NCI-H146 (cell line): ENCODE data around the gene CHST7.

Experiments used
- DNase-seq: peaks from one replicate; lab custom pipeline; 2025; lab: John Stamatoyannopoulos, UW

CHST7 gene

DNA sequence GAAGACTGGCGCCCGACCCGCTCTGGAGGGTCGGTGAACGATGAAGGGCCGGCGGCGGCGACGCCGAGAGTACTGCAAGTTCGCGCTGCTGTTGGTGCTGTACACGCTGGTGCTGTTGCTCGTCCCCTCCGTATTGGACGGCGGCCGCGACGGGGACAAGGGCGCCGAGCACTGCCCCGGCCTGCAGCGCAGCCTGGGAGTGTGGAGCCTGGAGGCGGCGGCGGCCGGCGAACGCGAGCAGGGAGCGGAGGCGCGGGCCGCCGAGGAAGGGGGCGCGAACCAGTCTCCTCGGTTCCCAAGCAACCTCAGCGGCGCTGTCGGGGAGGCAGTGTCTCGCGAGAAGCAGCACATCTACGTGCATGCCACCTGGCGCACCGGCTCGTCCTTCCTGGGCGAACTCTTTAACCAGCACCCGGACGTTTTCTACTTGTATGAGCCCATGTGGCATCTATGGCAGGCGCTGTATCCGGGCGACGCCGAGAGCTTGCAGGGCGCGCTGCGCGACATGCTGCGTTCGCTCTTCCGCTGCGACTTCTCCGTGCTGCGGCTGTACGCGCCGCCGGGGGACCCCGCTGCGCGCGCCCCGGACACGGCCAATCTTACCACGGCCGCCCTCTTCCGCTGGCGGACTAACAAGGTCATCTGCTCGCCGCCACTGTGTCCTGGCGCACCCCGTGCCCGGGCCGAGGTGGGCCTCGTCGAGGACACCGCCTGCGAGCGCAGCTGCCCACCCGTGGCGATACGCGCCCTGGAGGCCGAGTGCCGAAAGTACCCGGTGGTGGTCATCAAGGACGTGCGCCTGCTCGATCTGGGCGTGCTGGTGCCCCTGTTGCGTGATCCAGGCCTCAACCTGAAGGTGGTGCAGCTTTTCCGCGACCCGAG, 568 bp downstream of the CHST7 start:
- peak; percentile 74 for DNase-seq

- DNase-seq, result peak; percentile 78
These were observed 1.3 kb downstream of the CHST7 start for GRCh38 chrX:46574774-46575381.

DNA sequence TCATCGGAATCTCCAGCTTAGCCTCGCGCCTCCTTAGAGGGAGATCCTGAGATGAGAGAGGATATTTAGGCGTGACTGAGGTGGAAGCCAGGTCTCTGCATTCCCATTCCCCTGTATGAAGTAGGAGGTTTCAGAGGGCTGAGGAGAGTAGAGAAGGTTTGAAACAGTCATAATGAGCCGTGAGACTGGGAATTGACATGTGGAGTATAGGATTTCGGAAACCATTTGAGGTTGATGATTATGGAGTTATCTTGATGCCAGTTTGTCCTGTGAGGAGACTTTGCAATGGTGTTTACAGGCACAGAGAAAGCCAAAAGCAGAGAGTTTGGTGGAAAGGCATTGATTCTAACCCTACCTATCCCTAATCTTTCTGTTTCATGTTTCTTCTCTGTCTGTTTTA, 2.0 kb downstream of the CHST7 start:
- no peak for DNase-seq

- DNase-seq, result peak; percentile 4
These were observed 2.4 kb downstream of the CHST7 start for GRCh38 chrX:46575991-46576392.

DNA sequence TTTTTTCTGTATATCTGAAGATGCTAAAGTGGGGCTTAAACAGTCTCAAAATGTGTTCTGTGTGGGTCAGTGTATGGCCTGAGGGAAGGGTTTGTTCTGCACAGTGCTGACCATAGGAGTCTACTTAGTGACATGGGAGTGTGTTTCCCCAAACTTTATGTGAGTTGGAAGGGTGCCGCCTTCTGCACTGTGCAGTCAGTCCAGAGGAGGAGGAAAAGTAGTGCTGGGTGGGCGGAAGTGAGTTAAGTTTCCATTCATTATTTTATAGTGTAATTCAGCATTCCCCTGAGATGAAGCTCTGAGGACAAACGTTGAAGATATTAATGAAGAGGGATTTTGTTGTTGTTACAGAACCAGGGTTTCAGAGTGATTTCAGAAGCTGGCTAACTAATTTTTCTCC, 2.9 kb downstream of the CHST7 start:
- no peak for DNase-seq

- no peak for DNase-seq
These were observed 3.8 kb downstream of the CHST7 start for GRCh38 chrX:46577221-46578005.

DNA sequence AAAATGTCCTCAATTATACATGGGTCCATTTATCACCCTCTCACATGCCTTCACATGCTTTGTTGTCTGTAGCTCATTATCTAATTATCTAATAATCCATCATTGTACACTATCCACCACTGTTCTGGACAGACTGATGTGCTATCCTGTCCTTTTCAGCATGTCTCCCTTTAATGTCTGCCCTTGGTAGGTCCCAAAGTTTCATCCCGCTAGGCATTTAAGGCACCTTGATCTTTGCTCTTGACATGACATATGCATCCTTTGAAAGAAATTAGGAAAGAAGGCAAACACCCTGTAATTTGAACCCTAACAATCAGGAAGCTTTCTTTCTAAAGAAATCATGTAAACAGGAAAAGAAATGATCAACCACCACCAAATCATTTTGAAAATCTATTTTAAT, 5.7 kb downstream of the CHST7 start:
- DNase-seq, result no peak

GRCh38 chrX:46580613-46581012, 7.0 kb downstream of the CHST7 start:
- no peak for DNase-seq

- no peak for DNase-seq
These were observed 8.8 kb downstream of the CHST7 start for GRCh38 chrX:46582325-46582724.

GRCh38 chrX:46582966-46583365, 9.4 kb downstream of the CHST7 start:
- DNase-seq, result no peak

GRCh38 chrX:46584736-46585135, 11.2 kb downstream of the CHST7 start:
- DNase-seq, result no peak

GRCh38 chrX:46587158-46587557, 13.6 kb downstream of the CHST7 start:
- DNase-seq, result no peak

- DNase-seq, result no peak
These were observed 14.2 kb downstream of the CHST7 start for GRCh38 chrX:46587753-46588171.

DNA sequence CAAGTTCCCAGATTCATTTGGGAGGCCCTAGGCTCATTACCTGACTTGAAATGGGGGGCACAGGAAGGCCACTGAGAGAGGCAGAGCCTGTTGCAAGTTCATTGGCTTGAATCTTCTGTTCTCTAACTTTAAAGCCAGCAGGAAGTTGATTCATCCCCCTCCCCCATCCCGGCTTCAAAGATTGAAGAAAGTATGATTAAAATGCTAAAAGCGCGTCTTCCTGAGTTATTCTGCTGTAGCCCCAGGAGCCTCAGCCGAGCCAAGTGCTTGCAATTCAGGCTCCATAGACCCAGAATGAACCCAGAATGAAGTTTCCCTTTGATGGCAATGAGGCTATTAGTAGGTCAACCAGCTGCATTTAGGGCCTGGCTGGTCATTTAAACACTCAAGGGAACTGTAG, 14.7 kb downstream of the CHST7 start:
- DNase-seq, result no peak

DNA sequence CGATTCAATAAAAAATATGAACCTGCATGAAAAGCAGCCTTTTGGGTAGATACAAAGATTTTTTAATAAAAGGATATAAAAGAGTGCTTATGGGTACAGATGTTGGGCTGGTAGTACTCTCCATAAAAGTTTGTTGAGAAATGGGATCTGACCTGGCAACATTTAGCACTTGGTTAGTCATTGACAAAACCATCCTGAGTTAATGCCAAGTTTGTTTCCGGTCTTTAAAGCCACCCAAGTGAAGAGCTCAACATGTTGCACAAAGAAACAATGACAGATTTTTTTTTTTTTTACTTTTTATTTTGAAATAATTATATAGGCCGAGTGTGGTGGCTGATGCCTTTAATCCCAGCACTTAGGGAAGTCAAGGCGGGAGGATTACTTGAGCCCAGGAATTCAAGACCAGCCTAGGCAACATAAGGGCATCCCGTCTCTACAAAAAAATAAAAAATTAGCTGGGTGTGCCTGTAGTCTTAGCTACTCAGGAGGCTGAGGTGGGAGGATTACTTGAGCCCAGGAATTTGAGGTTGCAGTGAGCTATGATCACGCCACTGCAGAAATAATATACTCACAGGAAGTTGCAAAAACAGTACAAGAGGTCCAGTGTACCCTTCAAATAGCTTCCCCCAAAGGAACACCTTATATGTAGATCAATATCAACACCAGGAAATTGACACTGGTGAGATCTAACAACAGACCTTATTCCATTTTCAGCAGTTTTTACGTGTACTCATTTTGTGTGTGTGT, 16.6 kb downstream of the CHST7 start:
- no peak for DNase-seq

- no peak for DNase-seq
These were observed 21.5 kb downstream of the CHST7 start for GRCh38 chrX:46595084-46595483.

DNA sequence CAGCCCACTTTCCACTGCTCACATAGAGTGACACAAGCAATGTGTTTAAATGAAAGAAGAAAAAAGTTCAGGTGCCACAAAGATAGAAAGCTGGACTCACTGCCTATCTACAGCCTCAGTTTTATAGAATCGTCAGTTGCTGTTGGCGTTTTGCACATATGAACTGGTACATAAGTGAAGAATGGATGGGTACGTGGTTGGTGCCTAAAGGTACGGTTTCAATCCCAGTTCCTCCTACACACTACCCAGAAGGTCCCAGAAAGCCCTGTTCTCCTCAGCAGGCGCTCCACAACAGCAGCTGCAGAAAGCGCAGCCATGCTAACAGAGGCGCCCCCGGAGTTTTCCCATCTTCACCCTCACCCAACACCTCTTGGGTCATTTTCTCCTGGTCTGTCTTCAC, 23.6 kb downstream of the CHST7 start:
- DNase-seq, result no peak

- DNase-seq, result no peak
These were observed 24.2 kb downstream of the CHST7 start for GRCh38 chrX:46597771-46598170.

DNA sequence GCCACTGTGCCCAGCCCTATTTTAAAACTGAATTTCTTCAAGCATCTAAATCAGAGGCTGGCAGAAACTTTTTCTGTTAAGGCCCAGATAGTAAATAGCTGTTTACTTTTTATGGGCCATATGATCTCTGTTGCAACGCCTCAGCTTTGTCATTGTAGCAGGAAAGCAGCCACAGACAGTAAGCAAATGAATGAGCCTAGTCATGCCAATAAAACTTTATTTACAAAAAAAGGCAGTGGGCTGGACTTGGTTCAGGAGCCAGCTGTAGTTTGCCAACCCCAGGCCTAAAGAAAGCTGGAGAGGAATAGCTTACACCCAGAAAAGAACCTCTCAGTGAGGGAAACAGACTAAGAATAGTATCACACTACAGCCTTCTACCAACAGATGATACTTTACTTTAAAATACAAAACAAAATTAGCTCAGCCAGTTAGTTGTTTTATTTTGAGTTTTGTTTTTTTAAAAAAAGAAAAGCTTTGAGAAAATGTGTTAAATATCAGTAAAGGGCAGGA, 25.5 kb downstream of the CHST7 start:
- no peak for DNase-seq

GRCh38 chrX:46601283-46601682, 27.7 kb downstream of the CHST7 start:
- DNase-seq, result no peak

DNA sequence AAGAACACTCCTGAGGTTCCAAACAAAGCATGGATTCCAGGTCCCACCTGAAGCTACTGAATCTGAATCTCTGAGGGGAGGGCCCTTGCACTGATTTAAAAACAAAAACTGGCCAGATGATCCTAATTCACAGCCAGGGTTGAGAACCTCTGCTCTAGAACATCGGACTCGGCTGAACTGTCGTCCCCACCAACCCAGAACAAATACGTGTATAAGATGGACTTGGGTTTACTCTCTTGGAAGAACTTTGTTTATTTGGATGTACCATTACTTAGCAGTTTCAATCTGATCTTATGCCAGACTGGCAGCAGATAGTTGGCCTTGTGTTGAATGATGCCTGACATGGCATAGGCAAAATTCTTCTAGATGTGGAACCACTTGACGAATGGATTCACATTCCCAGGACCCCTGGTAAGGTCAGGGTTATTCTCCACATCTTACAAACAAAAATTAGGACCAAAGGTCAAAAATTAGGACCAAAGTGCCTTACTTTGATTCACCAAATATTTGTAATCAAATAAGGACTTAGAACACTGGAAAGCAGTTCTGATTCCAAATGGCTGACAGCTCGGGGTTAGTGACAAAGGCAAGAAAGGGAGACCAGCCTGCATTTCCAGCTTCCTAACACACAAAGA, 29.0 kb downstream of the CHST7 start:
- no peak for DNase-seq
